Measurements from ENCODE around the gene ADRA2B.

Gene ADRA2B

GRCh38 chr2:96136129-96136720 lies 19.9 kb upstream of the ADRA2B start:
- DNase-seq (ENCODE audit: low spot score): no peak

- DNase-seq (ENCODE audit: low spot score): no peak
Observed at GRCh38 chr2:96135621-96136020, 19.2 kb upstream of the ADRA2B start.

- no peak for DNase-seq (ENCODE audit: low spot score)
Observed at GRCh38 chr2:96135171-96135570, 18.8 kb upstream of the ADRA2B start.

GRCh38 chr2:96134421-96134820 lies 18.1 kb upstream of the ADRA2B start:
- DNase-seq (ENCODE audit: low spot score): no peak

GRCh38 chr2:96131813-96132745 lies 15.7 kb upstream of the ADRA2B start:
- DNase-seq (ENCODE audit: low spot score): no peak

- no peak for DNase-seq (ENCODE audit: low spot score)
Observed at GRCh38 chr2:96131152-96131812, 14.9 kb upstream of the ADRA2B start.

- DNase-seq (ENCODE audit: low spot score): no peak
Observed at GRCh38 chr2:96130483-96130882, 14.1 kb upstream of the ADRA2B start.

GRCh38 chr2:96129528-96130120 lies 13.3 kb upstream of the ADRA2B start:
- DNase-seq (ENCODE audit: low spot score): no peak

GRCh38 chr2:96128456-96128855 lies 12.1 kb upstream of the ADRA2B start:
- no peak for DNase-seq (ENCODE audit: low spot score)

- DNase-seq (ENCODE audit: low spot score): no peak
Observed at GRCh38 chr2:96124406-96125265, 8.3 kb upstream of the ADRA2B start.

- DNase-seq (ENCODE audit: low spot score): no peak
Observed at GRCh38 chr2:96123936-96124335, 7.6 kb upstream of the ADRA2B start.

- DNase-seq (ENCODE audit: low spot score): no peak
Observed at GRCh38 chr2:96123290-96123689, 6.9 kb upstream of the ADRA2B start.

- DNase-seq (ENCODE audit: low spot score): no peak
Observed at GRCh38 chr2:96122391-96122790, 6.0 kb upstream of the ADRA2B start.

GRCh38 chr2:96121414-96121813 lies 5.0 kb upstream of the ADRA2B start:
- no peak for DNase-seq (ENCODE audit: low spot score)

- DNase-seq (ENCODE audit: low spot score): no peak
Observed at GRCh38 chr2:96120991-96121390, 4.6 kb upstream of the ADRA2B start.

GRCh38 chr2:96120091-96120720 lies 3.8 kb upstream of the ADRA2B start:
- DNase-seq (ENCODE audit: low spot score): no peak

- DNase-seq (ENCODE audit: low spot score): no peak
Observed at GRCh38 chr2:96119389-96119751, 3.0 kb upstream of the ADRA2B start.

GRCh38 chr2:96118698-96119388 lies 2.5 kb upstream of the ADRA2B start:
- no peak for DNase-seq (ENCODE audit: low spot score)

- DNase-seq (ENCODE audit: low spot score): no peak
Observed at GRCh38 chr2:96117701-96118588, 1.6 kb upstream of the ADRA2B start.

Data from HuH-7 (cell line).